GM08714 (cell line): ENCODE results near the gene HS3ST6.
"Not testable (repeated sequence)": the region's sequence is repeated elsewhere in the genome, so short reads cannot be mapped to it uniquely, and the experiment has no call there.

Source experiments
- H3K4me3 ChIP-seq: fragments of 200-500 bp; sonication (Bioruptor generic); 2 replicates; pipeline ENCODE4 v1.5.1; 2014; ENCODE audit warnings: mild to moderate bottlenecking, low read length, inconsistent platforms
- ZNF274 ChIP-seq: IDR thresholded peaks from 2 replicates; pipeline ENCODE4 v1.6.1; 2012; ENCODE audit warnings: mild to moderate bottlenecking, low read depth, low read length

HS3ST6 gene

DNA sequence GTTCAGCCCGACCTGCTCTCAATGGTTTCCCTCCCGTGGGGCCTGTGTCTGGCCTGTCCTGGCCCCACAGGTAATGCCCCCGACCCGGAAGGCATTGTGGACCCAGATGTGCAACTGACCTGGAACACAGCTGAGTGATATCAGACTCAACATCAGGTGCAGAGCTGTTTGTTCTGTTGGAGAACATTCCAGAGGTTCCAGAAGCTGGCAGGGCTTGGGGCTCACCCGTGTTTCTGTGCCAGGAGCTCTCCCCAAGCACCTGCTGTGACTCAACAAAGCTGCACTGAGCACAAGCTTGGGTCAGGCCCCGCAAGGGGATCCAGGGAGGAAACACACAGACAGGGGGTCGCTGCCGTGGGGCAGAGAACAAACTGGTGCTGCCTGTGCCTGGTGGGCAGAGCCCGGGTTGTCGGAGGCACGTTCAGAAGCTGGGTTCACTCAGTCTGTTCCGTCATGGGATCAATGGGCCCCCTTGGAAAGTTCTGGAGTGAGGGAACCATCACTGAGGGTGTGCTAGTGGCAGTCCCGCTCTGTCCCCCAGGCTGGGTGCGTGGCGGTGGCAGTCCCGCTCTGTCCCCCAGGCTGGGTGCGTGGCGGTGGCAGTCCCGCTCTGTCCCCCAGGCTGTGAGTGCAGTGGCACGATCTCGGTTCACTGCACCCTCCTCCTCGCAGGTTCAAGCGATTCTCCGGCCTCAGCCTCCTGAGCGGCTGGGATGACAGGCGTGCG lies 22.1 kb downstream of the HS3ST6 start:
- no peak overlapping the region for H3K4me3 ChIP-seq
- no peak for TF ChIP-seq ZNF274

- no peak for TF ChIP-seq ZNF274
Measured at GRCh38 chr16:1895068-1895467, 23.1 kb downstream of the HS3ST6 start.

DNA sequence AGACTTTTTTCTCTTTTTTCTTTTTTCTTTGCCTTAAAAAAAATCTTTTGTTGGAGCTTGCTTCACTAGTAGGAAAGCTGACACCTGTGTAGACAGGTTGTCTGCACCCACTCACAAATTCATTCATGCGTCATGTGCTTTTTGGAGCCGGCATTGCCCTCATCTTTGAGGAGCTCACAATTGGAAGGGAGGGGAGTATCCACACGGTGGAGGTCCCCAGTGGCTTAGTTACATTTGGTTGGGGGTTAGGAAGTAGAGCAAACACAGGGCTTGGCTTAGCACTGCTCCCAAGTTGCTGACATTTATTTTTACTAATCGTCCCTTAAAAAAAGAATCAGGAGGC lies 27.5 kb downstream of the HS3ST6 start:
- TF ChIP-seq ZNF274: no peak
- no peak overlapping the region for H3K4me3 ChIP-seq

More at GRCh38 chr16:1895068-1895467, 23.1 kb downstream of the HS3ST6 start:
- no peak overlapping the region for H3K4me3 ChIP-seq

GRCh38 chr16:1890024-1890707 lies 28.0 kb downstream of the HS3ST6 start:
- no peak overlapping the region for H3K4me3 ChIP-seq
- TF ChIP-seq ZNF274: no peak

DNA sequence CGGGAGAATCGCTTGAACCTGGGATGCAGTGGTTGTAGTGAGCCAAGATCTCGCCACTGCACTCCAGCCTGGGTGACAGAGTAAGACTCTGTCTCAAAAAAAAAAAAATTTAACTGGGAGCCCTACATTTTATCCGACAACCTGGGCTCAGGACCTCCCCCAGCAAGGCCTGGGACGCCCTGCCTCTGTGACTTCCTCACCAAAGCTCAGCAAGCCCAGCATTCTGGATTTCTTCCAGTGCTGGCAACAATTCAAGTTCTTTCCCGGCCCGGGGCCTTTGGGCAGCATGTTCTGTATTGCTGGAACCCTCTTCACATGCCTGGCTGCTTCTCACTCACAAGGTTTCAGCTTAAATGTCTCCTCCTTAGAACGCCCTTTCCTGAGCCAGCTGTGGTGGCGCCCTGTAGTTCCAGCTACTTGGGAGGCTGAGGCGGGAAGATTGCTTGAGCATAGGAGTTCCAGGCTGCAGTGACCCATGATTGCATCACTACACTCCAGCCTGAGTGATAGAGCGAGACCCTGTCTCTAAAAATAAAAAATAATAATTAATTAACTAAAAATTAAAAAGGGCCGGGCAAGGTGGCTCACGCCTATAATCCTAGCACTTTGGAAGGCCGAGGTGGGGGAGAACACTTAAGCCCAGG lies 30.4 kb downstream of the HS3ST6 start:
- no peak for TF ChIP-seq ZNF274
- H3K4me3 ChIP-seq: no peak overlapping the region

DNA sequence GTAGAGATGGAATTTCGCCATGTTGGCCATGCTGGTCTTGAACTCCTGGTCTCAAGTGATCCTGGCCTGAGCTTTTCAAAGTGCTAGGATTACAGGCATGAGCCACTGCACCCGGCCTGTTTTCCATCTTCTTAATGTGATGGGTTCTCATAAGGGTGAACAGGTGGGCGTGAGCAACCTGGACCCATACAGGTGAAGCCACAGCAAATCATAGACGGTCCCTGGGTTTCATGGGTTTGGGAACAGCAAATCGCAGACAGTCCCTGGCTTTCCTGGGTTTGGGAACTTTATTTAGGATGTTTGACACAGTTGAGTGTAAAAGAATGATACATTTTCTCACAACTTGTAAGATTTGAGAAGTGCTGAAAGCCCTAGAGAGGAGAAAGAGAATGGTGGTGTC lies 33.3 kb downstream of the HS3ST6 start:
- no peak overlapping the region for H3K4me3 ChIP-seq
- no peak for TF ChIP-seq ZNF274

DNA sequence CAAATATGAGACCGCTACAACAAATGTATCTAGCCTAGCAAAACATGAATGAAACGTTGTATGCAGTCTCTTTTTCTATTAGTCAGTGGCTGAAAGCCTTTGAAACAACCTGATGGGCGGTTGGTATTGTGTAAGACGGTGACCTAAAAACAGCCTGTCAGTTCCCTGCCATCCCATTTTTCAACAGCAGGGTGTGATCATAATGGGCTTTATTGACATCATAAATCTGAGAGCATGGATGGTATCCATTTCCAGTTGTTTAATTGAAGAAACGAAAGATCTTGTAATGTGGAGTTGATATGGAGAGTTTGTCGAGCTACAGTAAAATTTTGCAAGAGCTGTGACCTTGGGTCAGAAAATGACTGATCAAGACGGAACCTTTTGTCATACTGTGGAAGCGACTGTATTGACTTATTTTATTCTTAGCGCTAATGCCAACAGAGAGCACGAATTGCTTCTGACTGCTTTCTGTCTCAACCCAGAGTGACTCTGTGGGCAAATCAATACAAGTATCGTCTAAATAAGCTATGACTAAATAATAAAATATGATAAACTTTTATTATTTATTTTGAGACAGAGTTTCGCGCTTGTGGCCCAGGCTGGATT lies 34.0 kb downstream of the HS3ST6 start:
- no peak overlapping the region for H3K4me3 ChIP-seq
- TF ChIP-seq ZNF274: no peak

GRCh38 chr16:1881172-1881571 lies 37.0 kb downstream of the HS3ST6 start:
- H3K4me3 ChIP-seq: not testable (repeated sequence)

DNA sequence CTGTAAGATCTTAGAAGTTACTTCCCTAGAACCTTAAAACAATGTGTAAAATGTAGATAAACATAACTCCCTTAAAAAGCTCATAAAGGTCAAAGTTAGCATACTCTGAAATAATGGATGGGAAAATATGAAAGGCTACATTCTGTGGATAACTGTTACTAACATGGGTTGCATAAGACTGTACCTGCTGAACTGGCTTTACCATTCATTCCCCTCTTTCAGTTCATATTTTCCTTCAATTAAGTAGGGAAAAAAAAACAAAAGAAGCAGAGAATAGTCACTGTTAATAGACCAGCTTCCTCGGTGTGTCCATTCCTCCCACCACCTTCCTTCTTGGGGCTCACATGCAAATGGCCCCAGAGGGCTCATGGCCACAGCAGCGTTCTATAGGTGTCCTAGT lies 38.7 kb downstream of the HS3ST6 start:
- TF ChIP-seq ZNF274: no peak
- H3K4me3 ChIP-seq: no peak overlapping the region

DNA sequence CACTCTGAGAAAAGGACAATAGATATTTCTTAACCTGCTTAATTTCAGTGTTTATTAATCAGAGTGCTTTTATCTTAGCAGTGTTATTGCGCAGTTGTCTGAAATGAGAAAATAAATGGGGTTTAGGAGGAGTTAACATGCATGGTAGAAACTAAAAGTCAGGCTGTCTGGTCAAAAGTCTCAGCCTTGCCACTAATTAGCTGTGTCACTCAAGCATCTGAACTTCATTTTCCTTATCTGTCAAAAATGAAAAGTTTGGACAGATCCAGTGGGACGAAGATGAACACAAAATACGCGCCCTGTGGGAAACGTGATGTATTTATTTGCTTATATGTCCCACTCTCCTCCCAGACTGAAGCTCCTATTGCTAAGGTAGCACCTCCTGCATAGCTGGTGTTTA lies 40.0 kb downstream of the HS3ST6 start:
- no peak for TF ChIP-seq ZNF274
- H3K4me3 ChIP-seq: no peak overlapping the region

DNA sequence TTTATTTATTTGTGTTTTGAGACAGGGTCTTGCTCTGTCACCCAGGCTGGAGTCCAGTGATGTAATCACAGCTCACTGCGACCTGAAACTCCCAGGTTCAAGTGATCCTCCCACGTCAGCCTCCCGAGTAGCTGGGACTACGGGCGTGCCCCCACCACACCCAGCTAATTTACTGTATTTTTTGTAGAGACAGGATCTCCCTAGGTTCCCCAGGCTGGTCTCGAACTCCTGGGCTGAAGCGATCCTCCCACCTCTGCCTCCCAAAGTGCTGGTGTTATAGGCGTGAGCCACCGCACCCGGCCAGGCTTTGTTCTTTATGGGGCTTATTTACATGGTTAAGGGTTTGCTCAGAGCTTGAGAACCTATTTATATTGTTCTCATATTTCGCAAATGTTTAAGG lies 40.4 kb downstream of the HS3ST6 start:
- no peak overlapping the region for H3K4me3 ChIP-seq
- no peak for TF ChIP-seq ZNF274

- no peak overlapping the region for H3K4me3 ChIP-seq
Measured at GRCh38 chr16:1877089-1877488, 41.1 kb downstream of the HS3ST6 start.

DNA sequence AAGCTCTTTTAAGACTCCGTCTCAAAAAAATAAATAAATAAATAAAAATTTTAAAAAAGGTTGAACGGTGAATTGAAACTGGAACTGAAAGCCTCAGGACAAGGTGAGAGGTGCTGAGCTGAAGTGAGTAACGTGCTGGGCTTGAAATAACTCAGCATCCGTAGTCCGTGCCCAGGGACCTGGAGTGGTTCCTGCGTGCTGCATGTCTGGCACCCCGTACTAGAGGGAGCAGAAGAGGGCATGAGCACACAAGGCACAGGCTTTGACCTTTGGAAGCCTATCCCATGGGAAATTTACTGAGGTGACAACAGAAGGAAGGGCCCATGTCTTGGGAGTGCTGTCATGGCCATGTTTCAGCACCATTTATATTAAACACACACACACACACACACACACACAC lies 41.7 kb downstream of the HS3ST6 start:
- no peak overlapping the region for H3K4me3 ChIP-seq
- no peak for TF ChIP-seq ZNF274

More at GRCh38 chr16:1877089-1877488, 41.1 kb downstream of the HS3ST6 start:
- TF ChIP-seq ZNF274: no peak

- H3K4me3 ChIP-seq: not testable (repeated sequence)
Measured at GRCh38 chr16:1876066-1876465, 42.1 kb downstream of the HS3ST6 start.

DNA sequence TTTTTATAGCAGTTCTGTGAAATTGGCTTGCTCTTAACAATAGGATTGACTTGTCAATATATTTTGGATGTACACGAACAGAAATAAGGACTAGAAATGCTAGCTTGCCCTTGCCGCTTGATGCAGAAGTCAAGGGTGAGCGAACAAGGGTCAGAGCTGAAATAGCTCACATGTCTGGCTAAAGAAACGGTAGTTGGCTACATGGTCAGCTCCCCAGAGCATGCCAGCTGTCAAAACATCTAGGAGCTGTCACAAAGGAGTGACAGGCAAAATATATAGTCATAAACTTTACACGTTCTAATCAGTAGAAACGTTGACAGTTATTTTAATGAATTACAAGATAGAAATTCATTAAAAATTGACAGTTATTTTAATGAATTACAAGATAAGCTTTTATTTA lies 43.4 kb downstream of the HS3ST6 start:
- H3K4me3 ChIP-seq: no peak overlapping the region
- no peak for TF ChIP-seq ZNF274
